Tibial nerve (tissue), 4 donors: ENCODE measurements around the gene DLG5. TPM values are rescaled to one million over a fixed set of nuclear protein-coding genes. Genes with fewer than 3 reads are reported as not detected.

Experiments
- DNase-seq, 2 donors: peaks; one replicate each; pipeline ENCODE4 v3.0.0-alpha.2; 2019; ENCODE audit warnings: low spot score in 2 of 2
- H3K27ac ChIP-seq, 4 donors: fragments of 200-600 bp; sonication (generic) in 3 of 4; one replicate each; pipeline ENCODE4 v1.5.1; 2017 to 2019; ENCODE audit warnings: mild to moderate bottlenecking in 1 of 4
- H3K27me3 ChIP-seq, 2 donors: fragments of 200-600 bp; sonication (generic) in 1 of 2; one replicate each; pipeline versions ENCODE4 v1.5.1 to v1.6.0; 2017 to 2019
- H3K36me3 ChIP-seq, 3 donors: fragments of 200-600 bp; sonication (generic); one replicate each; pipeline ENCODE4 v1.5.1; 2018 to 2019
- H3K4me1 ChIP-seq, 4 donors: fragments of 200-600 bp; sonication (generic) in 3 of 4; one replicate each; pipeline ENCODE4 v1.5.1; 2017 to 2019
- H3K4me3 ChIP-seq, 4 donors: fragments of 200-600 bp; sonication (generic) in 3 of 4; one replicate each; pipeline ENCODE4 v1.5.1; 2017 to 2019; ENCODE audit warnings: mild to moderate bottlenecking in 1 of 4, moderate library complexity in 1 of 4
- H3K9me3 ChIP-seq, 4 donors: fragments of 200-600 bp; sonication (generic) in 3 of 4; one replicate each; pipeline ENCODE4 v1.5.1; 2017 to 2019
- CTCF ChIP-seq, 5 experiments: fragments of 200-600 bp in 3 of 5; fragments of 450-650 bp in 2 of 5; sonication (generic) in 3 of 5; IDR thresholded peaks; one replicate each; pipeline ENCODE4 v1.5.1; 2016 to 2019; ENCODE audit warnings: antibody characterized with exemption in 5 of 5, mild to moderate bottlenecking in 3 of 5, moderate library complexity in 2 of 5
- EP300 ChIP-seq, 2 donors: sonication (generic); formaldehyde crosslinking; IDR thresholded peaks; one replicate each; pipeline ENCODE4 v1.6.1; 2017; ENCODE audit warnings: antibody characterized with exemption in 2 of 2, mild to moderate bottlenecking in 1 of 2
- POLR2A ChIP-seq, 2 donors: fragments of 450-650 bp; IDR thresholded peaks; one replicate each; pipeline ENCODE4 v1.6.1; 2017; ENCODE audit warnings: antibody characterized with exemption in 2 of 2, mild to moderate bottlenecking in 2 of 2, moderate library complexity in 2 of 2
- WGBS, 2 donors: methylation state at CpG; one replicate each; pipeline ENCODE4 v1.1.5; 2018; 5-methylcytosine and 5-hydroxymethylcytosine counted together
- total RNA-seq, 4 donors: library from RNA; depleted of rRNA; stranded (reverse); fragments of >200 nt; gene quantifications; one replicate each; pipeline ENCODE4 v1.1.0, GENCODE V29; 2016

DLG5 gene
- total RNA-seq, 4 donors from 2014 or later, result 33.0 to 47.7 (median 40.8) TPM

- peaks cover 0 to 12% (median 6%) of the 10 kb centered on the region in 4 donors for H3K4me1 ChIP-seq
- DNase-seq, result no peak
- H3K27ac ChIP-seq, result peak overlapping the region in 2 of 4 donors; percentile 61 to 64
- TF ChIP-seq CTCF (IDR thresholded peaks at IDR 0.05), result no peak
- TF ChIP-seq EP300 (IDR thresholded peaks at IDR 0.05), result no peak
- TF ChIP-seq POLR2A (IDR thresholded peaks at IDR 0.05), result no peak
- no peaks in the 10 kb centered on the region for H3K9me3 ChIP-seq
- H3K4me3 ChIP-seq, result no peak overlapping the region
- peaks cover 0 to 27% (median 0%) of the 10 kb centered on the region in 3 donors for H3K36me3 ChIP-seq
- no peaks in the 10 kb centered on the region for H3K27me3 ChIP-seq
- 77 to 84% methylated on average over 5 of the region's 5 CpGs for WGBS, 2 donors
Observed at GRCh38 chr10:77972148-77972547, 45.6 kb upstream of the DLG5 start.

- Histone ChIP-seq H3K36me3 (peaks cover 0 to 23% (median 0%) of the 10 kb centered on the region in 3 donors), H3K27ac (peak overlapping the region in 2 of 4 donors; percentile 61 to 64), H3K9me3 (no peaks in the 10 kb centered on the region), H3K4me3 (no peak overlapping the region), H3K27me3 (no peaks in the 10 kb centered on the region), H3K4me1 (peaks cover 0 to 12% (median 6%) of the 10 kb centered on the region in 4 donors)
- 92 to 95% methylated on average over 3 of the region's 3 CpGs for whole genome bisulfite sequencing, 2 donors
- DNase-seq, result no peak
- no peak for TF ChIP-seq EP300 (IDR thresholded peaks at IDR 0.05)
- TF ChIP-seq POLR2A (IDR thresholded peaks at IDR 0.05), result no peak
- no peak for TF ChIP-seq CTCF (IDR thresholded peaks at IDR 0.05)
Observed at GRCh38 chr10:77971804-77972144, 45.2 kb upstream of the DLG5 start.

GRCh38 chr10:77970869-77971803, 44.6 kb upstream of the DLG5 start:
- H3K9me3 ChIP-seq, result no peaks in the 10 kb centered on the region
- H3K27ac ChIP-seq, result peak overlapping the region in 2 of 4 donors; percentile 61 to 64
- peak in 1 of 2 donors; percentile 69 for TF ChIP-seq EP300 (IDR thresholded peaks at IDR 0.05)
- no peak for TF ChIP-seq POLR2A (IDR thresholded peaks at IDR 0.05)
- TF ChIP-seq CTCF (IDR thresholded peaks at IDR 0.05), result no peak
- 35 to 39% methylated on average over 7 of the region's 7 CpGs for WGBS, 2 donors
- no peak overlapping the region for H3K4me3 ChIP-seq
- H3K27me3 ChIP-seq, result no peaks in the 10 kb centered on the region
- H3K4me1 ChIP-seq, result peaks cover 0 to 12% (median 6%) of the 10 kb centered on the region in 4 donors
- H3K36me3 ChIP-seq, result peaks cover 0 to 17% (median 0%) of the 10 kb centered on the region in 3 donors
- DNase-seq, result peak; percentile 31 to 53

- Histone ChIP-seq H3K9me3 (peaks cover 0 to 2% (median 0%) of the 10 kb centered on the region in 4 donors), H3K27ac (no peak overlapping the region), H3K27me3 (no peaks in the 10 kb centered on the region), H3K36me3 (peaks cover 0 to 6% (median 0%) of the 10 kb centered on the region in 3 donors), H3K4me3 (no peak overlapping the region), H3K4me1 (peaks cover 0 to 12% (median 6%) of the 10 kb centered on the region in 4 donors)
- DNase-seq, result no peak
- 46 to 48% methylated on average over 4 of the region's 4 CpGs for WGBS, 2 donors
- TF ChIP-seq EP300 (IDR thresholded peaks at IDR 0.05), result no peak
- TF ChIP-seq CTCF (IDR thresholded peaks at IDR 0.05), result no peak
- no peak for TF ChIP-seq POLR2A (IDR thresholded peaks at IDR 0.05)
Observed at GRCh38 chr10:77969114-77969513, 42.6 kb upstream of the DLG5 start.

GRCh38 chr10:77967611-77968022, 41.1 kb upstream of the DLG5 start:
- WGBS, 2 donors, result 20 to 36% methylated on average over 8 of the region's 8 CpGs

More at GRCh38 chr10:77967611-77968022, 41.1 kb upstream of the DLG5 start:
- H3K27me3 ChIP-seq, result no peaks in the 10 kb centered on the region
- DNase-seq, result no peak
- TF ChIP-seq POLR2A (IDR thresholded peaks at IDR 0.05) (no peak), EP300 (IDR thresholded peaks at IDR 0.05) (no peak), CTCF (IDR thresholded peaks at IDR 0.05) (no peak)
- H3K27ac ChIP-seq, result no peak overlapping the region
- H3K4me1 ChIP-seq, result peaks cover 0 to 12% (median 6%) of the 10 kb centered on the region in 4 donors
- peaks cover 0 to 5% (median 0%) of the 10 kb centered on the region in 4 donors for H3K9me3 ChIP-seq
- H3K4me3 ChIP-seq, result no peak overlapping the region
- H3K36me3 ChIP-seq, result no peaks in the 10 kb centered on the region
